GM23338 (cell line): ENCODE data around the gene ATG4A. TPM values are rescaled to one million over a fixed set of nuclear protein-coding genes. Genes with fewer than 3 reads are reported as not detected.

Source experiments
- ATAC-seq: fragments of 200-7000 bp; cut with Tn5 transposase; 3 replicates; pipeline ENCODE4 v1.9.1; 2020
- DNase-seq: peaks from one replicate; pipeline ENCODE4 v3.0.0-alpha.2; 2015; ENCODE audit warnings: low spot score
- H2AFZ ChIP-seq: fragments of 200-600 bp; sonication (generic); 2 replicates; pipeline ENCODE4 v1.8.0; 2016; ENCODE audit warnings: antibody characterized with exemption, mild to moderate bottlenecking, moderate library complexity
- H3F3A ChIP-seq: fragments of 200-600 bp; sonication (generic); replicated peaks from 2 replicates; pipeline ENCODE4 v1.8.0; 2017; ENCODE audit warnings: antibody characterized with exemption, mixed run types, low read depth
- H3K27ac ChIP-seq: fragments of 200-600 bp; sonication (generic); 2 replicates; pipeline ENCODE4 v1.6.1; 2016; ENCODE audit warnings: low read depth
- H3K27me3 ChIP-seq: fragments of 200-600 bp; sonication (generic); 2 replicates; pipeline ENCODE4 v1.8.0; 2016; ENCODE audit warnings: mild to moderate bottlenecking, mixed run types, moderate library complexity; ENCODE audit not compliant: insufficient read depth
- H3K36me3 ChIP-seq: fragments of 200-600 bp; sonication (generic); 2 replicates; pipeline ENCODE4 v1.8.0; 2016; ENCODE audit warnings: mild to moderate bottlenecking; ENCODE audit not compliant: insufficient read depth
- H3K4me1 ChIP-seq: fragments of 200-600 bp; sonication (generic); 2 replicates; pipeline ENCODE4 v1.8.0; 2016; ENCODE audit warnings: mild to moderate bottlenecking, moderate library complexity; ENCODE audit not compliant: insufficient read depth
- H3K4me2 ChIP-seq: fragments of 200-600 bp; sonication (generic); 2 replicates; pipeline ENCODE4 v1.7.1; 2017; ENCODE audit warnings: mixed run types
- H3K4me3 ChIP-seq: fragments of 200-600 bp; sonication (generic); 2 replicates; pipeline ENCODE4 v1.6.1; 2016; ENCODE audit warnings: mixed run types
- H3K79me2 ChIP-seq: fragments of 200-600 bp; sonication (generic); replicated peaks from 2 replicates; pipeline ENCODE4 v1.8.0; 2017; ENCODE audit warnings: mild to moderate bottlenecking; ENCODE audit not compliant: insufficient read depth
- H3K9me2 ChIP-seq: fragments of 200-600 bp; sonication (generic); 2 replicates; pipeline ENCODE4 v1.8.0; 2017; ENCODE audit not compliant: insufficient read depth
- H4K20me1 ChIP-seq: fragments of 200-600 bp; sonication (generic); replicated peaks from 2 replicates; pipeline ENCODE4 v1.8.0; 2017; ENCODE audit warnings: mild to moderate bottlenecking; ENCODE audit not compliant: insufficient read depth
- H3K27ac Mint-ChIP-seq: 2 replicates; pipeline ENCODE4 v1.8.0; 2020; ENCODE audit warnings: inconsistent platforms, mild to moderate bottlenecking, moderate library complexity, mixed read lengths
- H3K27me3 Mint-ChIP-seq: 3 replicates; pipeline ENCODE4 v1.8.0; 2022; ENCODE audit warnings: low read depth, mild to moderate bottlenecking, moderate library complexity, mixed read lengths, inconsistent platforms; ENCODE audit not compliant: insufficient read depth, poor library complexity
- H3K36me3 Mint-ChIP-seq: 3 replicates; pipeline ENCODE4 v1.8.0; 2021; ENCODE audit warnings: low read depth, mild to moderate bottlenecking, inconsistent platforms, moderate library complexity, mixed read lengths
- H3K4me1 Mint-ChIP-seq: 3 replicates; pipeline ENCODE4 v1.8.0; 2020; ENCODE audit warnings: mild to moderate bottlenecking, inconsistent platforms, mixed read lengths
- H3K4me3 Mint-ChIP-seq: 3 replicates; pipeline ENCODE4 v1.8.0; 2021; ENCODE audit warnings: moderate library complexity, mild to moderate bottlenecking, inconsistent platforms, mixed read lengths
- H3K9me3 Mint-ChIP-seq: 3 replicates; pipeline ENCODE4 v1.8.0; 2020; ENCODE audit warnings: moderate library complexity, mild to moderate bottlenecking, inconsistent platforms, mixed read lengths
- ETS1 ChIP-seq: IDR thresholded peaks from 2 replicates; pipeline ENCODE4 v1.6.1; 2016; ENCODE audit warnings: antibody characterized with exemption
- POLR2AphosphoS5 ChIP-seq: IDR thresholded peaks from 2 replicates; pipeline ENCODE4 v1.6.1; 2016; ENCODE audit warnings: antibody characterized with exemption, low read depth
- REST ChIP-seq: IDR thresholded peaks from one replicate; pipeline ENCODE4 v1.6.1; 2018; ENCODE audit warnings: antibody characterized with exemption; ENCODE audit not compliant: unreplicated experiment
- STAT1 ChIP-seq: IDR thresholded peaks from one replicate; pipeline ENCODE4 v1.6.1; 2016; ENCODE audit warnings: antibody characterized with exemption; ENCODE audit not compliant: unreplicated experiment
- ZNF114 ChIP-seq: fragments of 250-450 bp; sonication (Bioruptor Pico); IDR thresholded peaks from 2 replicates; pipeline ENCODE4 v1.5.0; 2020; ENCODE audit warnings: mild to moderate bottlenecking, moderate library complexity
- ZNF331 ChIP-seq: fragments of 250-450 bp; sonication (Bioruptor Pico); IDR thresholded peaks from 2 replicates; pipeline ENCODE4 v1.5.0; 2020; ENCODE audit warnings: low read depth, mild to moderate bottlenecking, moderate library complexity
- polyA plus RNA-seq: library from polyadenylated mRNA; unstranded; fragments of >200 nt; fragmentation: Nextera tagmentation; extraction: Ambion mirVana; gene quantifications from 2 replicates; pipeline ENCODE4 v1.2.1, GENCODE V29; 2016
- total RNA-seq: library from RNA; depleted of rRNA; stranded (reverse); fragments of >200 nt; shearing (Covaris generic); gene quantifications from 2 replicates; pipeline ENCODE4 v1.2.3, GENCODE V29; 2014
- TF ChIP-seq, protein P1 (sequence below): fragments of 250-450 bp; sonication (Bioruptor Pico); IDR thresholded peaks from 2 replicates; pipeline ENCODE4 v1.5.0; 2020; ENCODE audit warnings: mild to moderate bottlenecking, moderate library complexity

The ATG4A gene
- total and polyA plus RNA-seq, 2 experiments from 2014 or later, result 2.1 to 2.8 TPM

DNA sequence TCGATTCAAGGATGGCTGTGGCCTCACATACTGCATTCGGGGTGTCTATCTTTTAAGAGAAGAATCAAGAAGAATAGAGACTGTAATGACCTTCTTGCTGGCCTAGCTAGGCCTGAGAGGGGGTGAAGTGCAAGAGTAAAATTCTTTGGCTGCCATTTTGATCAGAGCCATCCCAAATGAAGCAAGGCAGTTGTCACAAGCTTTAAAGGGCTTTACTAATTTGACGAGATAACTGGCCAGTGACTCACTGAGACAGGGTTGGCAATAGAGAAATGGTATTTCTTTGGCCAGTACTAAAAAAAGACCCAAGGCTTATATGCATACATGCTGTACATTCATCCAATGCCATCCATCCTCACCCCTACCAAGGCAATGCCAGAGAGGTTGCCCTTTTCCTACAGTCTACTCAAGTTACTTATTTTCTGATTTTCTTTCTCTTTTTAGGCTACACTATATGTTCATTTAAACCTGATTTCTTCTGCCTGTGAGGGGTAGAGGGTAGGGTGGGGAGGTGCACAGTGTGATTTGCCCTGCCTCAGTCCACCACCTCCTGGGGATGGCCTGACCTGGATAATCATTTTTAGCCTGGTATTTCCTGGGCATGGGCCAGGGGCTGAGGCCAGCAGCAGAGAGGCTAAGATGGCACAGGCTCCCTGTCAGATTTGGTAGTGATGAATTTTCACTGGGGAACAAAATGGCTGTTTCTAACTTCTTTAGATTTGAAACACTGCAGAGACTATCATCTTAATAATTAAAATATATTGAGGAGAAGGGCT is 32.2 kb downstream of the ATG4A start:
- no peak overlapping the region for H3K4me3 ChIP-seq
- Mint-ChIP-seq H3K27me3 (no peaks in the 10 kb centered on the region), H3K36me3 (no peaks in the 10 kb centered on the region), H3K4me1 (peaks cover 20% of the 10 kb centered on the region), H3K4me3 (no peak overlapping the region), H3K27ac (no peak overlapping the region), H3K9me3 (no peaks in the 10 kb centered on the region)
- H3K27me3 ChIP-seq, result no peaks in the 10 kb centered on the region
- no peak for ATAC-seq
- no peaks in the 10 kb centered on the region for H3F3A ChIP-seq
- peaks cover 4% of the 10 kb centered on the region; the same call in 1 of the 2 replicates for H3K4me1 ChIP-seq
- DNase-seq, result no peak
- no peaks in the 10 kb centered on the region for H4K20me1 ChIP-seq
- H3K27ac ChIP-seq, result no peak overlapping the region
- H3K4me2 ChIP-seq, result no peak overlapping the region
- no peak for TF ChIP-seq POLR2AphosphoS5
- TF ChIP-seq ZNF331 (CRISPR knock-in tag), result no peak
- no peak for TF ChIP-seq STAT1
- TF ChIP-seq, protein P1, sequence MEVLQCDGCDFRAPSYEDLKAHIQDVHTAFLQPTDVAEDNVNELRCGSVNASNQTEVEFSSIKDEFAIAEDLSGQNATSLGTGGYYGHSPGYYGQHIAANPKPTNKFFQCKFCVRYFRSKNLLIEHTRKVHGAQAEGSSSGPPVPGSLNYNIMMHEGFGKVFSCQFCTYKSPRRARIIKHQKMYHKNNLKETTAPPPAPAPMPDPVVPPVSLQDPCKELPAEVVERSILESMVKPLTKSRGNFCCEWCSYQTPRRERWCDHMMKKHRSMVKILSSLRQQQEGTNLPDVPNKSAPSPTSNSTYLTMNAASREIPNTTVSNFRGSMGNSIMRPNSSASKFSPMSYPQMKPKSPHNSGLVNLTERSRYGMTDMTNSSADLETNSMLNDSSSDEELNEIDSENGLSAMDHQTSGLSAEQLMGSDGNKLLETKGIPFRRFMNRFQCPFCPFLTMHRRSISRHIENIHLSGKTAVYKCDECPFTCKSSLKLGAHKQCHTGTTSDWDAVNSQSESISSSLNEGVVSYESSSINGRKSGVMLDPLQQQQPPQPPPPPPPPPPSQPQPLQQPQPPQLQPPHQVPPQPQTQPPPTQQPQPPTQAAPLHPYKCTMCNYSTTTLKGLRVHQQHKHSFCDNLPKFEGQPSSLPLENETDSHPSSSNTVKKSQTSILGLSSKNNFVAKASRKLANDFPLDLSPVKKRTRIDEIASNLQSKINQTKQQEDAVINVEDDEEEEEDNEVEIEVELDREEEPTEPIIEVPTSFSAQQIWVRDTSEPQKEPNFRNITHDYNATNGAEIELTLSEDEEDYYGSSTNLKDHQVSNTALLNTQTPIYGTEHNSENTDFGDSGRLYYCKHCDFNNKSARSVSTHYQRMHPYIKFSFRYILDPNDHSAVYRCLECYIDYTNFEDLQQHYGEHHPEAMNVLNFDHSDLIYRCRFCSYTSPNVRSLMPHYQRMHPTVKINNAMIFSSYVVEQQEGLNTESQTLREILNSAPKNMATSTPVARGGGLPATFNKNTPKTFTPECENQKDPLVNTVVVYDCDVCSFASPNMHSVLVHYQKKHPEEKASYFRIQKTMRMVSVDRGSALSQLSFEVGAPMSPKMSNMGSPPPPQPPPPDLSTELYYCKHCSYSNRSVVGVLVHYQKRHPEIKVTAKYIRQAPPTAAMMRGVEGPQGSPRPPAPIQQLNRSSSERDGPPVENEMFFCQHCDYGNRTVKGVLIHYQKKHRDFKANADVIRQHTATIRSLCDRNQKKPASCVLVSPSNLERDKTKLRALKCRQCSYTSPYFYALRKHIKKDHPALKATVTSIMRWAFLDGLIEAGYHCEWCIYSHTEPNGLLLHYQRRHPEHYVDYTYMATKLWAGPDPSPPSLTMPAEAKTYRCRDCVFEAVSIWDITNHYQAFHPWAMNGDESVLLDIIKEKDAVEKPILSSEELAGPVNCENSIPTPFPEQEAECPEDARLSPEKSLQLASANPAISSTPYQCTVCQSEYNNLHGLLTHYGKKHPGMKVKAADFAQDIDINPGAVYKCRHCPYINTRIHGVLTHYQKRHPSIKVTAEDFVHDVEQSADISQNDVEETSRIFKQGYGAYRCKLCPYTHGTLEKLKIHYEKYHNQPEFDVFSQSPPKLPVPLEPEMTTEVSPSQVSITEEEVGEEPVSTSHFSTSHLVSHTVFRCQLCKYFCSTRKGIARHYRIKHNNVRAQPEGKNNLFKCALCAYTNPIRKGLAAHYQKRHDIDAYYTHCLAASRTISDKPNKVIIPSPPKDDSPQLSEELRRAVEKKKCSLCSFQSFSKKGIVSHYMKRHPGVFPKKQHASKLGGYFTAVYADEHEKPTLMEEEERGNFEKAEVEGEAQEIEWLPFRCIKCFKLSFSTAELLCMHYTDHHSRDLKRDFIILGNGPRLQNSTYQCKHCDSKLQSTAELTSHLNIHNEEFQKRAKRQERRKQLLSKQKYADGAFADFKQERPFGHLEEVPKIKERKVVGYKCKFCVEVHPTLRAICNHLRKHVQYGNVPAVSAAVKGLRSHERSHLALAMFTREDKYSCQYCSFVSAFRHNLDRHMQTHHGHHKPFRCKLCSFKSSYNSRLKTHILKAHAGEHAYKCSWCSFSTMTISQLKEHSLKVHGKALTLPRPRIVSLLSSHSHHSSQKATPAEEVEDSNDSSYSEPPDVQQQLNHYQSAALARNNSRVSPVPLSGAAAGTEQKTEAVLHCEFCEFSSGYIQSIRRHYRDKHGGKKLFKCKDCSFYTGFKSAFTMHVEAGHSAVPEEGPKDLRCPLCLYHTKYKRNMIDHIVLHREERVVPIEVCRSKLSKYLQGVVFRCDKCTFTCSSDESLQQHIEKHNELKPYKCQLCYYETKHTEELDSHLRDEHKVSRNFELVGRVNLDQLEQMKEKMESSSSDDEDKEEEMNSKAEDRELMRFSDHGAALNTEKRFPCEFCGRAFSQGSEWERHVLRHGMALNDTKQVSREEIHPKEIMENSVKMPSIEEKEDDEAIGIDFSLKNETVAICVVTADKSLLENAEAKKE (CRISPR knock-in tag), result no peak
- no peak for TF ChIP-seq ETS1
- no peak for TF ChIP-seq REST
- TF ChIP-seq ZNF114, result no peak
- no peak overlapping the region for H2AFZ ChIP-seq
- no peaks in the 10 kb centered on the region for H3K36me3 ChIP-seq
- no peaks in the 10 kb centered on the region for H3K9me2 ChIP-seq
- H3K79me2 ChIP-seq, result no peaks in the 10 kb centered on the region
